Activated CD4-positive, CD25-positive, alpha-beta regulatory T cell treated with anti-CD3 and anti-CD28 coated beads, Interleukin-2, amount 50 U/mL, for 16 hours (primary cell): ENCODE measurements around the gene HID1.
"Not testable (repeated sequence)": the region's sequence is repeated elsewhere in the genome, so short reads cannot be mapped to it uniquely, and the experiment has no call there.

Source experiments
- DNase-seq: peaks from one replicate; pipeline ENCODE4 v3.0.0-alpha.2; 2020; ENCODE audit warnings: low read depth, low spot score

Gene HID1

DNA sequence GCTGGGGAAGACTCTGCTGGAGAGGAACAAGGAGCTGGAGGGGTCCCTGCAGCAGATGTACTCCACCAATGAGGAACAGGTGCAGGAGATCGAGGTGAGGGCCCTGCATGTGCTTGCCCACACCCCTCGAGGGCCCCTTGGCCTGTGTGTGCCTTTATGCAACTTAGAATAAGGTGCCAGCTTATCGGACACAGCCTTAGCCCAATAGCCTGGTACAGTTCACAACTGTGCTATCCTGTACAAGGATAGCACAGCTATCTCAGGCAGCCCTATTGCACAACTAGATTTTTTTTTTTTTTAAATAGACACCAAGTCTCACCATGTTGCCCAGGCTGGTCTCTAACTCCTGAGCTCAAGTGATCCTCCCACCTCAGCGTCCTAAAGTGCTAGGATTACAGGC, 27.0 kb upstream of the HID1 start:
- no peak for DNase-seq

DNA sequence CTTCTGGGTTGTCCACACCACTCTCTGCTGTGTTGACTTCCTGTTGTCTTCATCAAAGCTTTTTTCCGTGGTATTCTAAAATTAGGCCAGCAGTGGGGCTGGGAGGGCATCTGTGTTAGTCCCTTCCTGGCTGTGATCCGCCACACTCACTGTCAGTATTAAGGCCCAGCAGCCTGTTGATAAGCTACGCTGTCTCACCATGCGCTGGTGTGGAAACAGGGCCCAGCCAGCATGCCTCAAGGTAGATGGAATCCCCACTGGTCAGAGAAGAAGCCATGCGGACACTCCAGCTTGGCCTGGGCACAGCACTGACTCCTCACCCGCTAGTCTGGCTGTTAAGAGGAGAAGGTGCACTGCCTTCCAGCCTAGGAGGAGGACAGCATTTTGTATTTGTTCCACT, 26.2 kb upstream of the HID1 start:
- no peak for DNase-seq

DNA sequence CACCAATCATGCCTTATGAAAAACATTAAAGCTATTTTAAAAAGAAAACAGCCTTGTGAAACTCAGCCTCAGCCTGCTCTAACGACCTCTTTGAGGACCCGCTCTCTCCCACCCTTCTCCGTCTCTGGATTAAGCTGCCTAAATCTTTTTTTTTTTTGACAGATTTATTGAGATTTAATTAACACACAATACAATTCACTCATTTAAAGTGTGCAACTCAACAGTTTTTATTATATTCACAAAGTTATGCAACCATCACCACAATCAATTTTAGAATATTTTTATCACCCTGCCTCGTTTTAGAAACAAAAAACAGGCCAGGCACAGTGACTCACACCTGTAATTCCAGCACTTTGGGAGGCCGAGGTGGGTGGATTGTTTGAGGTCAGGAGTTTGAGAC, 23.3 kb upstream of the HID1 start:
- DNase-seq = no peak

DNA sequence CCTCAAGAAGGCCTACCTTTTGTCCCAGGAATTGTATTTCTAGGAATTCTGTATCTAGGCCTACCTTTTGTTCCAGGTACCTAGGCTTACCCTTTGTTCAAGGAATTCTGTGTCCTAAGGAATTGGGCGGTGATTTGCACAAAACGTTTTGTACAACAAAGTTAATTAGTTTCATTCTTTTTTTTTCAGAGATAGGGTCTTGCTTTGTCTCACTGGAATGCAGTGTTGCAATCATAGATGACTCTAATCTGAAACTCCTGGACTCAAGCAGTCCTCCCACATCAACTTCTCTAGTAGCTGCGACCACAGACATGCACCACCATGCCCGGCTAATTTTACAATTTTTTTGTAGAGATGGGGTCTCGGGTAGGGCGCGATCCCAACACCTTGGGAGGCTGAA, 21.9 kb upstream of the HID1 start:
- no peak for DNase-seq

DNA sequence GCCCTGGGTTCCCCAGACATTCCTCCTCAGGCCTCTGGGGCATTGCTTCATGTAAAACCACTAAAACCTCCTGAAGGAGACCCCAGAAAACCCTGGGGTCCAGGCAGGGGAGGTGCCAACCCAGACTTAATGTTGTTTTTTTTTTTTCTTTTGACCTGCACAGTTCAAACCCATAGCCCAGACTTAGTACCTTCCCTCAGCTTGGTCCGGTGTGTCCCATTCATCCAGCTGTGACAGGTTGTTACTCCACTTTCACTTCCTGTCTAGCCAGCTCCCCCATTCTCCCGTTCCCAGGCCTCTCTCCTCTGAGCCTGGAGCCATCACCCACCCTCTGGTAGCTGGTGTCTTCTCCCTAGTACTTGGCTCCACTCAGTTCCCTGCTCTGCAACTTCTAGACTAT, 19.7 kb upstream of the HID1 start:
- no peak for DNase-seq

DNA sequence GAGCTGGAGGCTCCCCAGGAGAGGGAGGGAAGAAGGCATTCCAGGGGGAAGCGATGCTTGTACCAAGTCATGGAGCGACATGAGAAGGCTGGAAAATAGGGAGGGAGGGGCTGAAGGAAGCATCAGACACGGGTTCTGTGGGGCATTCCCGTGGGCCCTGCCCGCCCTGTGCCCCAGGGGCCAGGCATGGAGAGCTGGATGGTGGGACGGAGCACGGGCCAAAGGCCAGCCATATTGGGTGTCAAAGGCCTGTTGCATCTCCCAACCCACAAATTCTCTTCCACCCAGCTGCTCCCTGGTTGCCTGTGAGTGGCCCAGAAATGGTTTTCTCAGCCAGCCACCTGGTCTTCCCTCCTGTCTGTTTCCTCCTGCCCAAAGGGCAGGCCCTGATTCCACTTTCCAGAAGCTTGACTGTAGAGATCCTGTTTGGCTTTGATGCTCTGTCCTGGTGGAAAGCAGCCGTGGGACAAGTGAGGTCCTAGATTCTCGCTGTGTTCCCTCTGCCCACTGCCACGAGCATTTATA, 18.1 kb upstream of the HID1 start:
- no peak for DNase-seq

DNA sequence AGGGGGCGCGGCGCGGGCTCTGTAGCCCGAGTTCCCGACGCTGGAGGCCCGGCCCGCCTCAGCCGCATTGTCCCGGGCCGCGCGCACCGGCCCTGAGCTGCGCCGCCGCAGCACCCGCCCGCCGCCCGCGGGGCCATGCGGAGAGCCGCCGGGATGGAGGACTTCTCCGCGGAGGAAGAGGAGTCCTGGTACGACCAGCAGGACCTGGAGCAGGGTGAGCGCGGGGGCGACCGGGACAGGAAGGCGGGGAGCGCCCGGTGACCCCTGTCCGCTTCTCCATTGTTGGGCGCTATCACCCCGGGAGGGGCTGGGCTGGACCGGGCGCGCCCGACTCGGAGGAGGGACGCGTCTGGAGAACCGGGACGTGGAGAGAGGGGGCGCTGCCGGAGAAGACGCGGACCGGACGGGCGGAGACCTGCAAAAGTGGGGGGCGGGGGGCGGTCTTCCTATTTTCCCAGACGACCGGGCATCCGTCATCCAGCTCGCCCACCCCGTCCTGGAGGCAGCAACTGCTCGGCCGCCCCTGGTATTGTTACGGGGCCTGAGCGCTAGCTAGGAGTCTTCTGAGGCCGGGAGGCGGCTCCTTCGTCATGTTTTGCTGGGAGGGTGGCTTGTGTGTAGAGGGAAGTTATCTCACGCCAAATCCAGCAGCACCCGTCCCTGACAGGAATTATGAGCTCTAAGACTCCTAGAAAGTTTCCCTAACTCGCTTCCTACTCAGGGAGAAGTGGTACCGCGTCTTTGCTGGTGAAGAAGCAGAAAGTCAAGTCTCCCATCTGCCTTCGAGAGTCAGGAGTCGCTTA, 15.6 kb upstream of the HID1 start:
- DNase-seq = no peak

DNA sequence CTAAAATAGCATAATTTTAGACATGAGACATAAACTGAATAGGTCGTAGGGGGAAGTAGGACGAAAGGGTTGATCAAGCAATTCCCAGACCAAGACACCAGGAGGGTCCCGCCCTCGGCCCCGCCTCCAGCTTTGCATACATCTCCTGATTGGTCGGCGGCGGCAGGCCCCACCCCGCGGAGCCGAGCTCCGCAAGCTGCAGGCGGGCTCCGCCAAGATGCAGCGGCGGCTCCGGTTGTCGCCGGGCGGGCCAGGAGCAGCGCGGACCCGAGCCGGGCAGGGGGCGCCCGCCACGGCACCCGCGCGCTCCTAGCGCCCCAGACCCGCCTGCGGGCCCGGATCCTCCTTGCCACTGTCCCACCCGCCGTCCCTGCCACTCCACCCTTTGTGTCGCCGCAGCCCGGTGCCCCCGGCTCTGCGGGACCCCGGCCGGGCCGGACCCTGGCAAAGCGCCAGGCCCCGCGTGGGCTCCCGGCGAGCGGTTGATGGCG, 14.9 kb upstream of the HID1 start, which contains the start of gene CDR2L:
Gene CDR2L, plus strand, starts transcription at position 215 of the 491 bp plus-strand sequence. CDS start 412 bp downstream, outside the sequence.
- DNase-seq = peak; percentile 76

DNA sequence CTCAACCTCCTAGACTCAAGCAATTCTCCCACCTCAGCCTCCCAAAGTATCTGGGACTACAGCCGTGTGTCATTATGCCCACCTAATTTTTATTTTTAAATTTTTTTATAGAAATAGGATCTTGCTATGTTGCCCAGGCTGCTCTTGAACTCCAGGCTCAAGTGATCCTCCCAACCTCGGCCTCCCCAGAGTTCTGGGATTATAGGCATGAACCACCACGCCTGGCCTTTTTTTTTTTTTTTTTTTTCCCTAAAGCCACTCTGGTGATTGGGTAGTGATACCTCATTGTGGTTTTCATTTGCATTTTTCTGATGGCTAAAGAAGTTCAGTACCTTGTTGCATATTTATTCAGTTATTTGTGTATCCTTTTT, 13.6 kb upstream of the HID1 start:
- no peak for DNase-seq

DNA sequence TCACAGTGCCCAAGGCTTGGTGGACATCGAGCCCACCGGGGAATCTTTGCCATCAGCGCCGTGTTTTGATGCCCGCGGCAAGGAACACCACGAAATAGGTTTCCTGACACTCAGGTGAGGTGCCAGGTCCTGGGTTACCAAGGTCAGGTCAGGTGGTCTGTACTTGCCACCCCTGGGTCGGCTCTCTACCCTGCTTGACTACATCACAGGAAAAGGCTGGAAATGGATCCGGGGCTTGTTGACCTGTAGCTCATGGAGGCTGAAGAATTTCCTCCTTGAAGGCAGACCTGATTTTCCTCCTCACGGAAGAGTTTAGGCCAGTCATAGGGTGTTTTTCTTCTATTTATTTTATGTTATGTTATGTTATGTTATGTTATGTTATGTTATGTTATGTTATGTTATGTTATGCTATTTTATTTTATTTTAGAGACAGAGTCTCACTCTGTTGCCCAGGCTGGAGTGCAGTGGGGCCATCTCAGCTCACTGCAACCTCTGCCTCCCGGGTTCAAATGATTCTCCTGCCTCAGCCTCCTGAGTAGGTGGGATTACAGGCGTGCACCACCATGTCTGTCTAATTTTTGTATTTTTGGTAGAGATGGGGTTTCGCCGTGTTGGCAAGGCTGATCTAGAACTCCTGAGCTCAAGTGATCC, 10.2 kb upstream of the HID1 start:
- not testable (repeated sequence) for DNase-seq

DNA sequence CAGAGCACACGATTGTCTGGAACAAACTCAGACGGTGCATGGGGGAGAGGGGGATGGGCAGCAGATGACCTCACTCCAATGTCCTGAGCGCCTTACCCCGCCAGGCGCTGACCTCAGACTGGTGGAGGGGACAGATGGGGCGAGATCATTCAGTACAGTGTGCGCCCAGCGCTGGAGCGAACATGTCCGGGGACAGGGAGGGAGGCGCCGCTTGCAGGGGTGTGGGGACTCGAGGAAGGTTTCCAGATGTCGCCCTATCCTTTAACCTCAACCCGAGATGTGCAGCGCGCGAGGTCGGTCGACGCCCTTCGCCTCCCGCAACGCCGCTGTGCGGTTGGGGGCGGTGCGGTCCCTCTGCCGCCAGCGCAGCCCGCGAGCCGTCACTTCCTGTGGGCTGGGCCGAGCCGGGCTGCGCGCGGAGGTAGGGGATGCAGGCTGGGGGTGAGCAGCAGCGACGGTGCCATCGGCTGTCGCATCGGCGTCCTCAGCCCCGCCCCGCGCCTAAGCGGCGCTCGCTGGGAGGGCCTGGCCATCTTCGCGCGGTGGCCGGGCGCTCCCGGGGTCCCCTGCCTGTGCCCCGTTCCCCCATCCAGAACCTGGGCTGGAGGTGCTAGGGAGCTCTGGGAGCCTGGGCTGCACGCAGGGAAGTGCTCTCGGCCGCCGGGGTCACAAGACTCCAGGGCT, 9.6 kb upstream of the HID1 start:
- peak; percentile 57 for DNase-seq

DNA sequence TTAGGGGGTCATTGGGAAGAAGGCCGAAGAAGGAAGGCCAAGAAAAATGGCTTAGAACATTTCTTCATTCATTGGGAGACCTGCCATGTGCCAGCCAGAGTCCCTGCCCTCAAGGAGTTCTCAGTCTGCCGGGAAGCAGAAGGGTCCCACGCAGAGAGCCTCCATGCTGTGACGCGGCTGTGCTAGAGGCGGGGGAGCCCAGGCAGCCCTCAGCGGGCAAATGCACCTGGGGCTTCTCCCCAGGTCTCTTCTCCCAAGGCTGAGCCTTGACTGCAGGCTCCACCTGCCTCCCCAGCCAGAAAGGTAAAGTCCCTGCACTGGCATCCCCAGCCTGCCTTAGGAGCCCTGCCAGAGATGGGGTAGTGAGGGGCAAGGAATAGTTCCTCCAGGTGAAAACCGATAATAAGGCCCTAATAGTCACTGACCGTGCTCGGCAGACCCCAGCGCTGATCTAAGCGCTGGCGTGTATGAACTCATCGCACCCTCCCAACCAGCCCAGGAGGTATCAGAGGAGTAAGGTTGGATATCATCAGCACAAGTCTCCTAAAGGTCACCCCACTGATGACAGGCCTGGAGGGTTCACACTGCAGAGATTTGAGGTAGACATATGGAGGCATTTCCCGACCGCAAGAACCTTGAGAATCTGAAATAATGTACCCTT, 8.9 kb upstream of the HID1 start:
- DNase-seq = no peak

DNA sequence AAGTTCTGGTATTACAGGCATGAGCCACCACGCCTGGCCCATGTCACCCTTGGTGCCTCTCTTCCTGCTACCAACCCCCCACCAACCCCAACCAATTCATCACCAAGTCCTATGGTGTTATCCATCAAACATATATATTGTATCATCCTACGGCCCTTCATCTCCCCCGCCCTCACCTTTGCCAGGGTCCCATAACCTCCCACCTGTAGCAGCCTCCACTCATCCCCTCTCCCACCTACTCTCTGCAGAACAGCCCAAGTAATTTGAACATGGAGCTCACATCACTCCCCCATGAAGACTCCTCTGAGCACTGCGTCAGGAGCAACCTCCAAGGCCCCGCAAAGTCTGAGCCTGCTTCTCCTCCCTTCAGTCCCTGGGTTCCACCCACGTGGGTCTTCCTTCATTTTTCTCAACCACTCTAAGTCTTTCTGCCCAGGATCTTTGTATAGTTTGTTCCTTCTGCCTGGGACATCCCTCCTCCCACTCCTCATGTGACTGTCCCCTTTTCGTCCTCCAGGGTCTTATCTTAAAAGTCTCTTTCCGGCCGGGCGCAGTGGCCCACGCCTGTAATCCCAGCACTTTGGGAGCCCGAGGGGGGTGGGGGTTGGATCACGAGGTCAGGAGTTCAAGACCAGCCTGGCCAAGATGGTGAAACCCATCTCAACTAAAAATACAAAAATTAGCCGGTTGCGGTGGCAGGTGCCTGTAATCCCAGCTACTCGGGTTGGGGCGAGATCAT, 7.0 kb upstream of the HID1 start:
- no peak for DNase-seq

DNA sequence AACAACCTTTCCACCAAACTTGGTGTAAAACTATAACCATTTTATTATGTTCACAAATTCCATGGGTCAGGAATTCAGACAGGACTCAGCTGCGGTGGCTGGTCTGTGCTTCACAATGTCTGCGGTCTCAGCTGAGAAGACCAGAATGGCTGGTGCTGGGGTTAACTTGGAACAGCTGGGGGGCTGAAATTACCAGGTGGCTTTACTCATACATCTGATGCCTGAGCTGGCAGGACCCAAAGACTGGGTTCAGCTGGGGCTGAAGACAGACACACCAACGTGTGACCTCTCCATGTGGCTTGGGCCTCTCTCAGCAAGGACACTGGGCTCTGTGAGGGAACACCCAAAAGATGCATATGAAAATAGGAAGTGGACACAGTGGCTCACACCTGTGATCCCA, 5.7 kb upstream of the HID1 start:
- no peak for DNase-seq

DNA sequence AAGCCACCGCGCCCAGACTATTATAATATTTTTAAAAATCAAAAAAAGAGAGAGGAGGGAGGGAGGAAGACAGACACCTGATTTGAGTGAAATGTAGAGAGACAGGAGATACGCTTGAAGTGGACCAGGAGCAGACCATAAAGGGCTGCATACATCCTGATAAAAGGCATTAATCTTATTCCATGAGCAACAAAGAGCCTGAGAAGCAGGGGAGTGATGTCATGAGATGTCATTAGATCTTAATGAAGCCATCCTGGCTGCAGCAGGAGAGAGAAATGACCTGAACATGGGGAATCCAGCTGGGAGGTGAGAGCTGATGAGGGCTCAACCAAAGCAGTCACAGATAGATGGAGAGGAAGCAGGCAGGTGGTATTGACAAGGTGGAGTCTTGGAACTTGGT, 5.2 kb upstream of the HID1 start:
- no peak for DNase-seq

DNA sequence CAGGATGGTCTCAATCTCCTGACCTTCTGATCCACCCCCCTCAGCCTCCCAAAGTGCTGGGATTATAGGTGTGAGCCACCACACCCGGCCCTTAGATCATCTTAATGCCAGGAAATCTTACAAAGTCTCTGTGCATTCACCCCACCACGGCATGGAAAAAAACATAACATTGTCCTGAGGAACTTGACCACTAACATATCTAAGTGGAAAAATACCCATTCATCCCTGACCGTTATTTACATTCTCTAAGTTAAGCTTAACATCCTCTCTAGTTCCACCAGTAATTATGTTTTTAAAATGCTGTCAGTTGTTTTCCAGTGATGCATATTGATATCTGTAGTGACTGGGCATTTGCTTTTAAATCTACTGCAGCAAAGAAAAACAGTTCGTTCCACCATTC, 3.4 kb upstream of the HID1 start:
- no peak for DNase-seq

DNA sequence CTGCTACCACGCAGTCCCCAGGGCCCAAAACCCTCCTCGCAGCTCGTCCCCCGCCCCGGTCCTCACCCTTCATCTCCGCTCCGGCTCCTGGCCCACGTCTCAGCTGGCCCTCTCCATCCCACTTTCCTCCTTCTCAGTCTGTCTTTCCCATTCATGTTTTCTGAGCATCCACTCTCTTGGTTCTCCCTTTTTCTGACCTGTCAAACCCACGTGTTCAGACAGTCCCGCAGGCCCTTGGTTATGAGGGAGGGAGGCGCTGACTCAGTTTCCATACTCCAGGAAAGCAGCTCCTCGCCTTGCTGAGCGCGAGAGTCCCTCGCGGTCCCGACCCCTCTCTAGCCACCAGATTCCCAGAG, 392 bp upstream of the HID1 start:
- no peak for DNase-seq

DNA sequence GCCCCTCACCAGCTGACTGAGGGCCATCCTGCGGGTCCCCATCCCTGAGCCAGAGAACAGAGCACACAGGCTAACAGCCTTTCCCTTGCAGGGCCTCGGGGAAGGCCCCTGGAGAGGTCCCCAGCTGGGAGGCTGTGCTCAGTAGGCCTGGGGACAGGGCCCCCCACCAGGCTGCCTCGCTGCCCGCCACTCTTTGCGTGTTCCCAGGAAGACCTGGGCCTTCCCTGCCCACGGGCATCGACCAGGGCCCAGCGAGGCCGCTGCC, 785 bp downstream of the HID1 start:
- DNase-seq = no peak

DNA sequence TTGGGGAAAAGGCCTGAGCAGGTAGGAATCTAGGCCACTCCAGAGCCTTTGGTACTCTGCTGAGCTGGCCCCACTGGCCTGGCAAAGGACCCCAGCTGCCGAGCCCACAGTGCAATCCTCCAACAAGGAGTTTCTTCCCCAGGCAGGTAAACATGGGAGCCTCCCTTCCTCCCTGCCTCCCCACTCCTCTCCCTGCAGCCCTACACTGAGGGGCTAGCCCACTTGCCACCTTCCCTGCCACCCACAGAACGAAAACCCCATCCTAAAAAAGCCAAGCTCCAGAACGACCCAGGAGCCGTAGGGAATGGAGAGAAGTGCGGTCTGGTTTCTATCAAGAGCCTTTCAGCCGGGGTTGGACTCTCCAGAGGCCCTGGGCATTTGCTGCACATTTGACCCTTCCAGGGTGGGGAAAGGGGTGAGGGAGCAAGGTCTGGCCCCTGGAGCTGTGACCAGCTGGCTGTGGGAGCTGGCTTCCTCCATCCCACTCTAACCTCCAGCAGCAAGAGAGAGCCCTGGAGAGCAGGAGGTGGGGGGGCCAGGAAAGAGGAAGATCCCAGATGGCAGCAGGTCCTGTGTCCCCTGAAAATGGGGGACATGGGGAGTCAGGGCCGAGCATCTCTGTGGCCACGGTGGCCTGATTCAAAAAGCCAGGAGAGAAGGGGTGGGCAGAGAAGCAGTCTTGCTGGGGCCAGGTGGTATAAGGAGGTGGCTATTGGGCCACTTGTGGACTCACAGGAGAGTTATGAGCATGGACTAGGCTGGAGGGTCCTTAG, 1.3 kb downstream of the HID1 start:
- no peak for DNase-seq

DNA sequence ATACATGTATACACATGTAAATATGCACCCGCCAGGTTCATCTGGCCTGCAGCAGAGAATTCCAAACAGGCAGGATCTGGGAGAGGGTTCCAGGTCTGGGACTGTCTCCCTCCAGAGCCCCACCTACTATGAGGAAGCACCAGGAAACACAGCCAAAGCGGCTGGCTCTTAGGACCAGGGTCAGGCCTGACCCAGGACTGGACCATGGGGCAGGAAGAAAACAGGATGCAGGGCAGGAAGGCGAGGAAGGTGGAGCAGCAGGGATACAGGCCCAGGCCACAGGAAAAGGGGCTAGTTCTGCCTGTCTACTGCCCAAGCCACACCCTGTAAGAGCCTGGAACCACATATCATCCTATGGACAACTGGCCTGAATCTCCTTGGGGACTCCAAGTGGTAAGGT, 2.2 kb downstream of the HID1 start:
- DNase-seq = no peak

DNA sequence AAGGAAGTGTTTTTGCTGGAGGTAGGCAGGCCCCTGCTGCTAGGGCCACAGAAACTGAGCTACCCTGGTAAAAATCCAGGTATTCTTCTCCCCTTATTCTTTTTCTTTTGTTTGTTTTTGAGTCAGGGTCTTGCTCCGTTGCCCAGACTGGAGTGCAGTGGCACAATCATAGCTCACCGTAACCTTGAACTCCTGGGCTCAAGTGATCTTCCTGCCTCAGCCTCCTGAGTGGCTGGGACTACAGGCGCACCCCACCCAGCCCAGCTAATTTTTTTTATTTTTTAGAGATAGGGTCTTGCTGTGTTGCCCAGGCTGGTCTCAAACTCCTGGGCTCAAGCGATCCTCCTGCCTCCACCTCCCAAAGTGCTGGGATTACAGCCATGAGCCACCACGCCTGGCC, 3.1 kb downstream of the HID1 start:
- not testable (repeated sequence) for DNase-seq
